A549 treated with CORT108297 at 1 μM for 4 hours (cell line): ENCODE results near the gene SLC25A4. TPM values are rescaled to one million over a fixed set of nuclear protein-coding genes. Genes with fewer than 3 reads are reported as not detected.

ENCODE experiments used
- total RNA-seq: library from RNA; stranded (reverse); fragments of 200-300 nt; extraction: Qiagen RNA extraction; gene quantifications from 5 replicates; pipeline ENCODE4 v1.2.3, GENCODE V29; 2022

SLC25A4 gene
- total RNA-seq = 12.2 to 15.8 TPM (median 14.8 TPM) in 5 replicates

GRCh38 chr4:185142912-185143600 lies at the start of gene SLC25A4:
SLC25A4 (plus strand) TSS chr4:185143266; CDS start chr4:185143373, 107 bp downstream.

Other genes starting within 250 kb of the SLC25A4 start
- gene HELT, start 124.8 kb upstream of the SLC25A4 start, total RNA-seq = not detected in 5 replicates
- gene CFAP97, start 60.7 kb downstream of the SLC25A4 start, total RNA-seq = 8.3 to 13.7 TPM (median 12.3 TPM) in 5 replicates
- gene SNX25, start 66.3 kb downstream of the SLC25A4 start, total RNA-seq = 6.4 to 9.5 TPM (median 8.0 TPM) in 5 replicates